Heart left ventricle (tissue), 13 donors: ENCODE results near the gene CCK.

Experiments used
- POLR2A ChIP-seq, 2 donors: fragments of 450-650 bp; IDR thresholded peaks; one replicate each; pipeline ENCODE4 v1.6.1; 2017; ENCODE audit warnings: antibody characterized with exemption in 2 of 2, mild to moderate bottlenecking in 2 of 2, moderate library complexity in 2 of 2
- TF ChIP-seq, protein P1 (sequence below), 12 donors: fragments of 200-600 bp; sonication (generic) in 4 of 12; IDR thresholded peaks; one replicate each; pipeline versions ENCODE4 v1.5.0 to v1.8.0; 2018 to 2022; ENCODE audit warnings: antibody characterized with exemption in 12 of 12, mild to moderate bottlenecking in 5 of 12
- donor health status: ischemic (EF 13 %, LVEDD 7.1; RV severe dilation, severe dysfunction).
- donor health status: DM: no; HTN: yes; CAD: no.
- donor health status: DM: no; HTN: no; CAD: no.
- donor health status: ischemic (EF 25% LVEDD 6.9; RV normal size, moderate dysfunction).
- donor health status: ischemic (EF 25% LVEDD 5.7; RV mildly dilated, moderate dysfunction).
- donor health status: ischemic (EF 35%, LVEDD 5.7; RV mildly dilated, moderate dysfunction).
- donor health status: nonischemic (EF 11% LVEDD 7.7; RV severe dilation, severe dysfunction).
- donor health status: DM: yes; HTN: yes; CAD: no.
- donor health status: PGD.
- donor health status: ischemic (EF 29% LVEDD 5.4; RV normal size, mild dysfunction).
- donor health status: nonischemic (EF 23%, LVEDD 6.1; RV moderate dilation, normal function).

DNA sequence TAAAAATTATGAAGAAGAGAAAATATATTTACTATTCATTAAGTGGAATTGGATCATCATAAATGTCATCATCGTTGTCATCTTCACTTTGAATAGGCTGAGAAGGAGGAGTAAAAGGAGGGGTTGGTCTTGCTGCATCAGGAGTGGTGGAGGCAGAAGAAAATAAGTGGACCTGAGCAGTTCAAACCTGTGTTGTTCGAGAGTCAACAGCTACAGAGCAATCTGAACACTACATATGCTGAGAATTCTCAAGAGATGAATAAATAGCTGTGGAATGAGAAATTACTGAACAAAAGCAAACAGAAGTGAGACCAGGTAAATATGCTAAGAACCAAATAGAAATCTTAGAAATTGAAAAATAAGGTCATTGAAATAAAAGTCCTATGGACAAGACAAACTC, 32.3 kb upstream of the CCK start:
- TF ChIP-seq, protein P1, sequence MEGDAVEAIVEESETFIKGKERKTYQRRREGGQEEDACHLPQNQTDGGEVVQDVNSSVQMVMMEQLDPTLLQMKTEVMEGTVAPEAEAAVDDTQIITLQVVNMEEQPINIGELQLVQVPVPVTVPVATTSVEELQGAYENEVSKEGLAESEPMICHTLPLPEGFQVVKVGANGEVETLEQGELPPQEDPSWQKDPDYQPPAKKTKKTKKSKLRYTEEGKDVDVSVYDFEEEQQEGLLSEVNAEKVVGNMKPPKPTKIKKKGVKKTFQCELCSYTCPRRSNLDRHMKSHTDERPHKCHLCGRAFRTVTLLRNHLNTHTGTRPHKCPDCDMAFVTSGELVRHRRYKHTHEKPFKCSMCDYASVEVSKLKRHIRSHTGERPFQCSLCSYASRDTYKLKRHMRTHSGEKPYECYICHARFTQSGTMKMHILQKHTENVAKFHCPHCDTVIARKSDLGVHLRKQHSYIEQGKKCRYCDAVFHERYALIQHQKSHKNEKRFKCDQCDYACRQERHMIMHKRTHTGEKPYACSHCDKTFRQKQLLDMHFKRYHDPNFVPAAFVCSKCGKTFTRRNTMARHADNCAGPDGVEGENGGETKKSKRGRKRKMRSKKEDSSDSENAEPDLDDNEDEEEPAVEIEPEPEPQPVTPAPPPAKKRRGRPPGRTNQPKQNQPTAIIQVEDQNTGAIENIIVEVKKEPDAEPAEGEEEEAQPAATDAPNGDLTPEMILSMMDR (IDR thresholded peaks at IDR 0.05): no peak
- TF ChIP-seq POLR2A (IDR thresholded peaks at IDR 0.05): no peak
